GM18870 (cell line): ENCODE results near the gene FREY1.

Experiments
- ATAC-seq: cut with Tn5 transposase; IDR thresholded peaks from one replicate; pipeline ENCODE4 v1.9.1; 2021; ENCODE audit warnings: moderate library complexity; ENCODE audit not compliant: unreplicated experiment

The FREY1 gene, protein sequence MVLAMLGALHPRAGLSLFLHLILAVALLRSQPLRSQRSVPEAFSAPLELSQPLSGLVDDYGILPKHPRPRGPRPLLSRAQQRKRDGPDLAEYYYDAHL

DNA sequence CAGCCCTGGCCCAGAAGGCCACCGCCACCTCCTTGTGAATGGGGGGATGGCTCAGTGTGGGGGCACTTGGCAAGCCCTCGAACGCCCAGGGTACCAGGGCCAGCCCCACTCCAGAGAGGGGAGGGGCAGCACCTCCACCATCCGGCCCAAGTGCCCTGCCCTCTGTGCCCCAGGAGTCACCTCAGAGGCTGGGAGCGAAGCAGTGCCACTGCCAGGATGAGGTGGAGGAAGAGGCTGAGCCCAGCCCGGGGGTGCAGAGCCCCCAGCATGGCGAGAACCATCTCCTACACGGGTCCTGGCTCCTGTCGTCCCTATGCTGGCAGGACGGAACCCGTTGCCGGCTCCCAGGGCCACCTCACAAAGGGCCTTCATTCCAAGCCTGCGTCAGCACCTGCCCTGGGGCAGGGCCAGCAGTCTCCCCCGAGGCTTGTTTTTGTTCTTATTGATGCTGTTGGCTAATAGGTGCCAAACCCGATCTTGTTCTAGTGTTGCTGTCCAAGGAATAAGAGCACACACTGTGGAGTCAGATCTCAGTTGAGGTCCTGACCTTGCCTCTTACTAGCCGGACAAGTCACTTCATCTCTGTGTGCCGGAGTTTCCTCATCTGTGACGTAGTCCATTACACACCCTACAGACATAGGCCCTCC lies at the start of gene FREY1:
FREY1 (minus strand) TSS at position 307 of the 647 bp plus-strand sequence; CDS start at position 281, 26 bp downstream.
- ATAC-seq: no peak

DNA sequence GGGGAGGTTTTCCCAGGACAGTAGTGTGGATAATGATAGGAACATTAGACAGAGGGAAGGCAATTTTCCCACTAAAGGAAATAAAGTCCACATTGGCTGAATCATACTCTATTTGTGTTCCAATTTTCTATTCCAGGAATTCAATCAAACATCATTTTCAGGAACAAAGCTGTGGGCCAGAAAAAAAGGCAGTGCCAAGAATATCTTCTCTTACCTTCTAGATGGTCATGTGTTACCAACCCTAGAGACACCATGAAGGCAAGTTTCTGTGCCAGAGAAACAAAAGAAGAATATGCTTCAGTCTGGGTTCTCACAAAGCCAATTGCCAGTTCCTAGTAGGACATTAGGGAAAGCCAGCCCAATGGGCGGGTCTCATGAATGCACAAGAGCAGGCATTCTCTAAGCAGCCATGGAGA lies 42.9 kb upstream of the FREY1 start:
- ATAC-seq: no peak

DNA sequence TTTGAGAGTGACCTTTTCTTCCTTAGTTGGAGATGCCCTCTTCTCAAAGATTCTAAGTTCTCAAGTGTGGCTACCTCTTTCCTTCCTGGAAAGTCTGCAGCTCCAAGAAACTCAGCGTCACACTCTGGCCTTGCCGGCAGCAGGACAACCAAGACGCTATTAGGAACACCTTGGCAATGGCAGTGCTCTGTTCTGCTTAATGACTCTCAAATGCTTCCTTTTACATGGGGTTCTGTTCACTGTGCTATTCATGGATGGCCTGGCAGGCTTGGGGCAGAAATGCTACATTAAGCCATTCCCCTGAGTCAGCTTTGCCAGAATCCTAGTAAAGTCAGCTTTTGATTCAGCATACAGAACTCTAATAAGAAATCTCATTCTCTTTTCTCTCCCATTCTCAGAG lies 41.3 kb upstream of the FREY1 start:
- ATAC-seq: no peak

DNA sequence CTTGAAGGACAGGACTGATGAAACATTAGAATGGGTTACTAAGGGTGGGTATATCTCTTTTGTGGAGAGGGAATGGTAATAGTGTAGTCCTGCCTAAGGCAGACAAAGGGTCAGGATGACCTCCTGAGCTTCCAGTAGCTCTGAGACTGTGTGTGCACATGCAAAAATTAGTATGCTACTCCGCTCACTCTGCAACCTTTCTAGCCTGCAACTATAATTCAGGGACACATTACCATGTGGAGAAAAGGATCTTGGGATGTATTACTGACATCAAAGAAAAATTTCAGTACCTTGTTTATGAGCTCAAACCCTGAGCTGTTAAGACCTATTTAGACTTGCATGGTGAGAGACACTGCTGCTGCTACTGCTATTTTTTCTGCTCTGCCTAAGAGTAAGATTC lies 40.8 kb upstream of the FREY1 start:
- no peak for ATAC-seq

DNA sequence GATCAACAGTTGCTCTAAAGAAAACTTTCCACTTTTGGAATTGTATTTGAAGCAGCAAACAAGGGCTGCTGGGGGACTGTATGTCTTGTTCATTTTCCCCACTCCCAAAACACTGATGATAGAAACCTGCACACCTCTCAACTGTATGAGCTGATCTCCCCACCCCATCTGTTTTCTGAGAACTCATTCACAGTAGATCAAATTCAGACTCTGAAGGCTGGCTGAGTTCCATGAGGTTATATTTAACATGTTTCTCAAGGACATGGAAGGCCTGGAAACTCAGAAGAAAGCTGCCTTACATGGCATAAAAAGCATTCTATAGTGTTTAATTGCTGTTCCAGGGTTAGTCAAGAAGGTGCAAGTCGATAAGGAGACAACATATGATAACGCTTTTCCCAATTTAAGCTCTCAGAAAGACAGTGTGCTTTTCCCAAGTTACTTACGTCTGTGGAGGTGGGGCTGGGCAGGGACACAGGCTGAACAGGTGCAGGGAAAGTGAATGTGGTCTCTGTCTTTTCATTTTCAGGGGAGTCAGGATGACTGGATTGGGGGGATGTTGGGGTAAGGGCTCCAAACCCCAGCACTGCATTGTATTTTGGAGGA lies 38.4 kb upstream of the FREY1 start:
- no peak for ATAC-seq

DNA sequence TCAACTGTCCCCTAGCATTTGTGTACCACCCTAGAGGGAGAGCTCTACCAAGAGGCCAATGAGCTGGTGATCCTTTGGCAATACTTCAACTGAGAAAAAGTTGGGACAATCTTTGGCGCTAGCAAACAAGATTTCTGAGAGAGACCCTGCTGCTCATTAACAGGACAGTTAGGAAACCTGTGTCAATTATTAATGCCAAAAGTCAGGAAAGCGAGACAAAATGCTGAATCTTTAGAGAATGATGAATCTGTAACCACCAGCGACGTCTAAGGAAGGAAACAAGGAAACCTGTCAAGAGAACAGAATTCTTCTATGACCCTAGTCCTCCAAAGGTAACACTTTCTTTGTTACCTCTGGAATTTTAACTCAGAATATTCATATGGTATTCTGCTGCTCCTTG lies 35.3 kb upstream of the FREY1 start:
- no peak for ATAC-seq

DNA sequence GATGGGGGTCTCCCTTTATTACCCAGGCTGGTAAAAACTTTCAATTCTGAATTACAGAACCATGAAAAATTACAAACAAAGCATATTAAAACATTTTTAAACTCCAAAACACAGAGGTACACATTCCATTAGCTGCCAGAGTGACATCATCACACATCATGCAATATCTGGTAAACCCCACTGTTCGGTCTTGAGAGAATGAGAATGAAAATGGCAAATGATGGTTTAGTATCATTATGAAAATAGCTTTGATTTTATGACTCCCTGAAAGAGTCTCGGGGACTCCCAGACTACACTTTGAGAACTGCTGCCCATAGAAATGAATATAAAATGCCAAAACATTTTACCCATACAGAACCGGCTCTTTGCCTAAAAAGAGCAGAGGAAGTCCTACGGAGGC lies 34.2 kb upstream of the FREY1 start:
- ATAC-seq: no peak

DNA sequence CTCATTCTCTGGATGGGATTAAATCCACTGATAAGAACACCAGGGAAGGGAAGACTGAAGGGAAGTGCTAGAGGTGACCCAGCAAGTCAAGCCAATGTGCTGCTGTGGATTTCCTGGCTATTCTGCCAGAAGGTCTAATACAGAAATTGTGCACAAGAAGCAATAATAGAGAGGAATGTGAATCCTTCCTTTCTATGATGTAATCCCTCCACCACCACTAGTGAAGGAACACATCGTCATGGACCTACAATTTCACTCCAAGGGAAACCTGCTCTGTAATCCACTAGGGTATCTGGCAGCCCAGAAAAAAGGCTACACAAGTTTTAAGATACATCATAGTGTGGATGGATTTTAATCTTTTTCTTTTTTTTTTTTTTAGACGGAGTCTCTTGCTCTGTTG lies 32.8 kb upstream of the FREY1 start:
- ATAC-seq: no peak

DNA sequence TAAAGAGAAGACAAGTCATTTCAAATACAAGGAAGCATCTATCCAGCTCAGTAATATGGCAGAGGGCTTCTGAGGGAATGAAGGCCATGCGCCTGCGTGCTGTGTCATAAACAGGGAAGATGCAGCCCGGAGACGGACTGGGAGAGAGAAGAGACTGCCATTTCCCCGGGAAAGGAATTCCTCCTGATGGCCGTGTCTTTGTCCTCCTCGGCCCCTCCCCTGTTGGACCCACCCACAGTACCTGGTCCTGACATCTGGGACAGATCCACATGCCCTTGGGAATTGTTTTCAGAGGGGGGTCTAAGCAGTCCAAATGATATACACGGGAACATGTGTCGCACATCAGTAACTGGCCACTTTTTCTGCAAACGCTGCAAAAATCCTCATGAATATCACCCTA lies 30.8 kb upstream of the FREY1 start:
- no peak for ATAC-seq

DNA sequence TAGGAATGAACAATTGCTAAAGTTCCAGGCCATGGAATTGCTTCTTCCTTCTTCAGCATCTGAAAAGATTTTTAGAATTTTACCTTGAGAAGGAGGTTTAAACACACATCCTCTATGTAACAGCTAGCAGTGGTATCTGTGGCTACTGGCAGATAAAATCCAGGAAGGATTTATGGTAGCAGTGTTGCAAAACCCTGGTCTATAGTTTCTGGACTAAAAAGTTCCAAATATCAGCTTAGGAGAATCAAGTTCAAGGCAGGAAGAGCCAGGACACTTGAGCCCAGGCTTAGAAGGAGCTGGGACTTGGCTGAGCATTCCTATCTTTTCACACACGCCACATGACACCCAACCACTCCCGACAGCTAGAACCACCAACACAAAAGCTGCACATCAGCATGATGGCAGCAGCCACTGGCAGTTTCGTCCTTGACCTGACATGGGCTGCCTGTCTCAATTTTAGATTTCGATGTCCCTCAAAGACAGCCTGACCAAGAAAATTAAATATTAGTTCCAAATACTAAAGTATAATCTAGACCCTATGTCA lies 29.5 kb upstream of the FREY1 start:
- no peak for ATAC-seq

DNA sequence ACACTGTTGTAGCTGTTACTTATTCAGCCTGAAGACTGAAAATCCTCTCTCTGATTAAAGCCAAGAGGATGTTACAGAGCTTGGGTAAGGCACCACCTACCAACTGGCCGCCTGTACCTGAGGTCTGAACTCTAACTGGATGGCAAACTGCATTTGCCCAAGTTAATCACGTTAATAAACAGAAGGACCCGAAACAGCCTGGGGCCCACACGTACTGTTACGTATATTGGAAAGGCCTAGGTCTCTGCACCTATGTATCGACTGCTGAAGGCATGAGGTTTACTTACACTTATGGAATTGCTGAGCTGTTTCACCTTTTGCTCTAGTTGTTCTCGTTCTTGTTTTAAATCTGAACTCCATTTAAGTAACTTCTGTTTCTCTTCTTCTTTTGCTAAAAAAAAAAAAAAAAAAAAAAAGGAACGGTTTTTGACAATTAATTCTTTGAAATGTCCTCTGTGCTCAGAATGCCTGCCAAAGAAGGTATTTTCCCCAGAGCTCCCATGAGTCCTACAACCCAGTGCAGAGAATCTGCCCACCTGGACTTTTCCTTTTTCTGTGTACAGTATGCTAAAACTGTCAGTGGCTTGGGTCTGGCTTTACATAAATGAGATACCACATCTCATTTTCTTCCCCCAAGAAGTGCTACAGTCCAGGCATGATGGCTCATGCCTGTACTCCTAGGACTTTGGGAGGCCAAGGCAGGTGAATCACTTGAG lies 28.4 kb upstream of the FREY1 start:
- ATAC-seq: no peak

DNA sequence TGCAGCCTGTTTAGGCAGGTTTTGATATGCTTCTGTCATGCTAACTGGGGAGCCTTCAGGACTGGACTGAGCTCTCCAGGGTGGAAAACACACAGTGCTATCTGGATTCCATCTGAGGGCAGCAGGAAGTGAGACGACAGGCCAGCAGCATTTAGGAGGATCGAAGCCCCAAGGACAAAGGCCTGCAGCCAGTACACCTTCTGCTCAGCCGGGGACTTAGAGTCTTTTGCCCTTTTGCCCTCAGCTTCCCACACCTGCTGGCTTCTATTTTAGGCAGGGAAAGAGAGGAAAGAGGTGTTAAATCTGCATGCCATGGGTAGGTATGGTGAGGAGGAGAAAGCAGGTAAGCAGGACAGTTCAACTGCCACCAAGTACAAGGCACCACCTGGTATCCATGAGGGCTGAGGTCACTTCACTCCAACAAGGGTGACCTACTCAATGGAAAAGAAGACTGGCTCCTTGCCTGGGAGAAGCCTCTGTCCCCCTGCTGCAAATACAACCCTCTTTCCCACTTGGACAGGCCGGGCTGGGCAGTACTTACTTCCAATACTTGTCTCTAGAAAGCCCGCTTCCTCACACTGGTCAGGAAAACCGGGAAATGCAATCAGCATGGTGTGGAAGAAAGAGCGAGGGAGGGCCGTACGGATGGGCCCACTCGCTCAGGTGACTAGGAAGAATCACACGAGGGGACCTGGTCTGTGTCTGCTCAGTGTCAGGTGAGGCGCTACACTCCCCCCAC lies 27.7 kb upstream of the FREY1 start:
- no peak for ATAC-seq

DNA sequence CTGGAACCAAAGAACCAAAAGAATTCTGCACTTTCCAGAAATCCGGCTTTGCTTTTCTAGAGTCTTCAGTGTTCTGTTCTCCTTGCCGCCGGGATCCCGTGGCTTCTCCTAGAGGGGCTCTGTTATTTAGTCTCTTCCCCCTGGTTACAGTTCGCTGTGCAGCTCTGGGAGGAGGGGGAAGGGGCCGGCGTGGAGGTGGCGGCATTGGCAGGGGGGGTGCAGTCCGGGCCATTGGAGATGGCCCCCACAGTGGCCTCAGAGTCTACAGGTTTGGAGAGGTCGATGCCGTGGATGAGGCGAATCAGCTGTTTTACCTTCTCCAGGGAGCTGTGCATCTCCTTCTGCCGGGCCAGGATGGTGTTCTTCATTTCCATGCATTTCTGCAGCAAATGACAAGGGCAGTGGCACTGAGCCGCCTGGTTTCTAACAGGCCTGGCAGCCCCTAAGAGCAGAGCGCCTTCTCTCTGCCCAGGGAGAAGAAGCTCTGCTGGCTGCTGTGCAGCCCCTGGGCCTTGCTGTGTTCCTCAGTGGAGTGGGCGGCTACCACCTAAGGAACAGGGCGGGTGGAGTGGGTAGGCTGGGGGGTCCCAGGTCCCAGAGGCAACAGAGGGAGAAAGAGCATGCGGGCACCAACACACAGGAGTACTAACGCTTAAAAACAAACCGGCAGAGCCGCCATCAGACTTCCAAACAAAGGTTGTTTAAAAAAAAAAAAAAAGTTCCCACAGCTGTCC lies 26.9 kb upstream of the FREY1 start:
- ATAC-seq: no peak

DNA sequence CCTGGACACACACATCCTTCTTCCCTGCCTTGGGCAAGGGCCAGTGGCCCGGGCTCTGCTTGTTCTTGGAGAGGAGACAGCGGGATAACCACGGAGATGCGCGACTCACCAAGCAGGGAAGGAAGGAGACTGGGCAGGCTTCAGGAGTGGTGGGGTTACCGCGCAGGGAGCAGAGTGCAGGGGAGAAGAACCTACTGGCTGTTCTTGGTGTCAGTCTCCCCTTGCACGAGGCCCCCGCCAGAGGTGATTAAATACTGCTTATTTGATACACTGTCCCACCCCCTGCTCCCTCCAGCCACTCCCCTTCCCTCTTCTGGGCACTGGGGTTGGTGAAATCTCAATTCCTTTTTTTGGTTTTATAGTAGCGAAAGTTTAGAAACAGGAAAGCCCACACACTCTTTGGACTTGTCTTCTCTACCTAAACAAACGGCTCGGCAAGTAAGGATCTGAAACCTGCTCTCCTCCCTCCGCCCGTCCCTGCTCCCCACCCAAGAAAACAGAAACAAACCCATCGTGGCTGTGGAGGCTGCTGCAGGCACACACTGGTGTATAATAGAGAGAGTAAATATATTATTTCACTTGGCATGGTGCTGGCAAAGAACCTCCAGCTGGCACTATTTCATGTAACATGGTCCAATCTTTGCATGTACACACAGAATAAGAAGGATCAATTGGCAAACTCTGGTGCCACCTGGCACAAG lies 26.2 kb upstream of the FREY1 start:
- no peak for ATAC-seq

DNA sequence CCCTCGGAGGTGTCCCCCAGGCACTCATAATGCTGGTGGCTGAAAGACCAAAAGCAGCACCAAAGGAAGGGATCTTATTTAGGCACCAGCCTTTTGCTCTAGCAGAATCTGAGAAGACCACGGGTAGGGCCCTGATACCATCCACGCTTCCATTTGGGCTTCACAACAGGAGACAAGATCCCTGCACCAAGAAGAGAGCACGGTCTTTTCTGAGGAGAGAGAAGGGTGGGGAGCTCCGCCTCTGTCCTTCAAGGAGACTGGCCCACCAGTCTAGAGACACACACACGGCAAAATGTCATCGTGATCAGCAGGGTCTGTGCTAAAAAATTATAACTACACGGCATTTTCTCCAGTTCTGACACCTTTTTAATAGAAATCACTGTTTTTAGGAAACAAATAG lies 25.1 kb upstream of the FREY1 start:
- no peak for ATAC-seq

DNA sequence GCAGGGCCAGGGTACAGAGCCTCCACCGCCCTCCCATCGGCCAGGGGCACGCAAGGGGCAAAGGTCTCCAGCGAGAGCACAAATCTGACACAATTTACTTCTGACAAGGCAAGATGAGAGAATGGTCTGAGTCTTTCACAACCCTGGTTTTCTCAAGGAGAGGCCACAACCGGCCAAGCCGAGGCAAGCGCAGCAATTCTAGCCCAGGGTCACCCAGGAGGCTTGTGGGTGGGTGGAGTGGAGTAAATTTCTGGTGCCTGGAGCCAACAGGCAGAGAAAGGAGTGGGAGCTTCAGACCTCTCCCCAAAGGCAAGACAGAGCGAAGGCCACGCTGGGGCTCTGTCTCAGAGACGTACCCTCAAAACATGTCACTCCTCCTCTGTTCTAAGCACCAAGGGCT lies 24.7 kb upstream of the FREY1 start:
- no peak for ATAC-seq

DNA sequence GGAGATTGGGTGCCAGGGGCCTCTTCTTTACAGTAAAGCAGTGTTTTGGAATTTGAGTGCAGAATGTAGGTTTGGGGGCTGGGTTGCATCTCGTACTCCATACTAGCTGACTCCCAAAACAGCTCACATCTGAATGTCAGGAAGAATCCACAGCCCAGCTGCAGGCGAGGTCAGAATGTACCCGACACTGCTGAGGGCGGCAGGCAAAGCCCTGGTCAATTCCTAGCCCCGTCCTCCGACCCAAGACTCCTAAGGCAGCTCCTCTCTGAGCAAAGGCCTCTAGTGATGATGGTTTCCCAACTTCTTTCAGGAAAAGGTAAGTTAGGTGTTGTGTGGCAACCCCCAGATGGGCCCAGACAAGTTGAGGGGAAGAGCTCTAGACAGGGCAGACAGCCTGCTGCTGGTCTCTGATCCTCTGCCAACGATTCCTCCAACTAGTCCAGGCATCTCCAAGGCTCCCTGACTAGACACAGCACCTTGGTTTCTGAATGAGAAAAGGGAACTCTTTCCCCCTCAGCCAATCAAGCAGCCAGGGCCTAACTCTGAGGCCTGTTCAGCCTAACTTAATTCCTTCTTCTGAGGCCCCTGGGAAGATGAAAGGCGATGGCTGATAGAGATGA lies 24.0 kb upstream of the FREY1 start:
- no peak for ATAC-seq

DNA sequence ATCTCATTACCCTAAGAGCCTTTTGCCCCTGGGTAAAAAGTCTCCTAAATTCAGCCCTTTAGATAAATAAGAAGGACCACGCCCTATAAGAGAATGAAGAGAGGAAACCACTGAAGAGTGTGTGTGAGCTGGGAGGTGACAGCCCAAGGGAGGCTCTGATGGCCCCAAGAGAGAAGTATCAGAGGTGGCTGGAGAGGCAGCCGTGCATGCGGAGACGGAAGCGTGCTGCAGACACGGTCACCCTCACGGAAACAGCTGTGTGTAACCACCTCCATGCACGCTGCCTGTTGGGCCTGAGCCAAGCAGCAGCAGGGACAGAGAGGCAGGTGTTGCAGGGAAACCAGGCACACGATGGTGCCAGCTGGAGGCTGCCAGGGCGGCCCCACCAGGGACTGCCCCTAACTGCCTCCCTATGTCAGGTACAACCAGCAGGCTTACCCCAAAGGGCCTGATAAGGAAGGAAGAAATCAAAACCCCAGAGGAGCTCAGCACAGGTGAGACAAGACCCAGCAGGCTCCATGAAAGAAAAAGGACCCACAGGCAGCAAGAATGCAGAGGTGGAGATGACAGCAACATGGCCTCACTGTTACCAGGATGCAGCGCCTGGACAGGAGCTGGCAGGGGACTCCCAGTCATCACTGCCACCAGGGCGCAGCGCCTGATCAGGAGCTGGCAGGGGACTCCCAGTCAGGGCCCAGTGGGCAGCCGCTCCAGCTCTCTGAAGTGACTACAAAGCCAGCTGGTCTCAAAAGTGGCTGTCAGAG lies 23.1 kb upstream of the FREY1 start:
- ATAC-seq: peak; percentile 91
